ENCODE data around the gene SLC7A8. TPM values are rescaled to one million over a fixed set of nuclear protein-coding genes. Genes with fewer than 3 reads are reported as not detected.
"Not testable (repeated sequence)": the region's sequence is repeated elsewhere in the genome, so short reads cannot be mapped to it uniquely, and the experiment has no call there.

SLC7A8 gene
- total RNA-seq, 4 donors from 2014 or later = 44.2 to 79.4 (median 53.1) TPM

GRCh38 chr14:23206422-23207145 lies 23.1 kb upstream of the SLC7A8 start:
- intact Hi-C loops (cut with DNase I) = no loop called here
- Histone ChIP-seq H3K9me3 (no peaks in the 10 kb centered on the region), H3K4me3 (replicated peaks in 1 of 3) (no peak overlapping the region), H3K27me3 (no peaks in the 10 kb centered on the region), H3K27ac (no peak overlapping the region), H3K36me3 (no peaks in the 10 kb centered on the region), H3K4me1 (no peaks in the 10 kb centered on the region)
- DNase-seq = no peak
- WGBS, 2 donors = 79 to 81% methylated on average over 3 of the region's 3 CpGs
- no peak for TF ChIP-seq POLR2A (IDR thresholded peaks at IDR 0.05)
- no peak for TF ChIP-seq CTCF (IDR thresholded peaks at IDR 0.05)

GRCh38 chr14:23202001-23202400 lies 18.5 kb upstream of the SLC7A8 start:
- H3K4me1 ChIP-seq = no peaks in the 10 kb centered on the region
- H3K27ac ChIP-seq = no peak overlapping the region
- H3K36me3 ChIP-seq = no peaks in the 10 kb centered on the region
- no peaks in the 10 kb centered on the region for H3K9me3 ChIP-seq
- H3K27me3 ChIP-seq = no peaks in the 10 kb centered on the region
- 89 to 90% methylated on average over 7 of the region's 7 CpGs for WGBS, 2 donors
- intact Hi-C loops (cut with DNase I) = no loop called here
- no peak overlapping the region for H3K4me3 ChIP-seq (replicated peaks in 1 of 3)
- TF ChIP-seq CTCF (IDR thresholded peaks at IDR 0.05) = no peak
- DNase-seq = no peak

GRCh38 chr14:23199141-23199540 lies 15.7 kb upstream of the SLC7A8 start:
- DNase-seq; H3K4me1 ChIP-seq; intact Hi-C loops (cut with DNase I); H3K36me3 ChIP-seq; H3K4me3 ChIP-seq (replicated peaks in 1 of 3); H3K27ac ChIP-seq; H3K27me3 ChIP-seq; H3K9me3 ChIP-seq: not testable (repeated sequence)
- 83 to 96% methylated on average over 1 of the region's 1 CpG for WGBS, 2 donors

- intact Hi-C loops (cut with DNase I); H3K9me3 ChIP-seq; H3K4me3 ChIP-seq (replicated peaks in 1 of 3); H3K36me3 ChIP-seq; H3K27me3 ChIP-seq; H3K27ac ChIP-seq; H3K4me1 ChIP-seq; DNase-seq: not testable (repeated sequence)
- 93 to 95% methylated on average over 2 of the region's 2 CpGs for WGBS, 2 donors
These were observed 13.0 kb upstream of the SLC7A8 start for GRCh38 chr14:23196487-23196886.

- no peak overlapping the region for H3K27ac ChIP-seq
- H3K36me3 ChIP-seq = no peaks in the 10 kb centered on the region
- H3K4me1 ChIP-seq = peaks cover 0 to 6% of the 10 kb centered on the region in 2 donors
- no peaks in the 10 kb centered on the region for H3K9me3 ChIP-seq
- no peak overlapping the region for H3K4me3 ChIP-seq (replicated peaks in 1 of 3)
- TF ChIP-seq CTCF (IDR thresholded peaks at IDR 0.05) (no peak), POLR2A (IDR thresholded peaks at IDR 0.05) (no peak)
- no peak for DNase-seq
- no peaks in the 10 kb centered on the region for H3K27me3 ChIP-seq
- intact Hi-C loops (cut with DNase I) = no loop called here
- 76 to 80% methylated on average over 7 of the region's 7 CpGs for WGBS, 2 donors
These were observed 12.2 kb upstream of the SLC7A8 start for GRCh38 chr14:23195552-23196101.

- Histone ChIP-seq H3K27ac (no peak overlapping the region), H3K4me3 (replicated peaks in 1 of 3) (no peak overlapping the region), H3K4me1 (peaks cover 0 to 6% of the 10 kb centered on the region in 2 donors), H3K36me3 (no peaks in the 10 kb centered on the region), H3K9me3 (no peaks in the 10 kb centered on the region), H3K27me3 (no peaks in the 10 kb centered on the region)
- WGBS, 2 donors = 39 to 40% methylated on average over 3 of the region's 3 CpGs
- TF ChIP-seq CTCF (IDR thresholded peaks at IDR 0.05) (no peak), POLR2A (IDR thresholded peaks at IDR 0.05) (no peak)
- intact Hi-C loops (cut with DNase I) = no loop called here
- no peak for DNase-seq
These were observed 10.0 kb upstream of the SLC7A8 start for GRCh38 chr14:23193432-23193831.

Measured in thyroid gland (tissue), 4 donors.